HG03565 (cell line): ENCODE measurements around the gene SNX20.
A peak's percentile ranks its signal among the peaks of the same experiment; 100 is the strongest.

Experiments
- ATAC-seq: cut with Tn5 transposase; IDR thresholded peaks from one replicate; pipeline ENCODE4 v1.9.1; 2021; ENCODE audit warnings: mild to moderate bottlenecking, moderate library complexity; ENCODE audit not compliant: unreplicated experiment

The SNX20 gene

DNA sequence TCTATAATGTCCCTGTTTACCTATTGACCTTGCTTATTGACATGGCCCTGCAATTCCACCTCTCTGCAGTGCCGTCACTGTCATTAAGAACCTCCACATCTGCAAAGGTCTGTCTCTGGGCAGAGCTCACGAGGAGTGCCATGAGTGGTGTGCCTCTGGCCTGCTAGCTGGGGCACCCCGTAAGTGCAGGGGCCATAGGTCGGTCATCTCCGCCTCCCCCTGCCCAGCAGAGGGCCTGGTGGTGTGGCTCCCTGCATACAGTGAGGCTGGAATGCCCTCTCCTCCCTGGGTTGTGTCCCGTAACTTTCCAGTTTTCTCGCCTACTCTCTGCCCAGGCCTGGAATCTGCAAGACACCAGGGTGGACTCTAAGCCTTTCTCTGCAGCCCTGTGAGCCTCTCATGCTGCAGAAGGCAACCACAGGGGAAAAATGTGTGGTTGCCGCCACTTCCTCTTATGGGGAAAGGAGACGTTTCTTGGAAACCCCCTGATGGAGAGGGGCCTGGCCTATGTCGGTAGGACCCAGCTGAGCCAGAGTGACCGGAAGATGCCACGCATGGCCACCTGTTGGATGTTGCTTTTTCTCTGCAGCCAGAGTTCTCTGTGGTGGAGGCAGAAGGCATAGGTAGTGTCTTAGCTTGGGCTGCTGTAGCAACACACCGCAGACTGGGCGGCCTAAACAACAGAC is 2.7 kb upstream of the SNX20 start:
- peak; percentile 73 for ATAC-seq

DNA sequence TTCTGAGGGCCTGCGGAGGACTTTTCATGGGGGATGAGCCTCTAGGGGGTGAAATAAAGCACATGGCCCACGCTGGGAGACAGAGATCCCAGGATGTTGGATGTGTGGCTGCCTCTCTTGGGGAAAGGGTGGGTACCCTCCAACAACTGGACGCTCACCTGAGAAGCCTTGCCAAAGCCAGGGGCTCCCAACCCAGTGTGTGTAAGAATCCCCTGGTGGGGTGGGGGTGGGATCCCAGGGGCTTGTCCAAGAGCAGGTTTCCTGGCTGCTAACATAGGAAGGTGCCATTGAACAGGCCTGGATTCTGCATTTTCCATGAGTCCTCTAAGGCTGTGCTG is 587 bp downstream of the SNX20 start:
- ATAC-seq = no peak

DNA sequence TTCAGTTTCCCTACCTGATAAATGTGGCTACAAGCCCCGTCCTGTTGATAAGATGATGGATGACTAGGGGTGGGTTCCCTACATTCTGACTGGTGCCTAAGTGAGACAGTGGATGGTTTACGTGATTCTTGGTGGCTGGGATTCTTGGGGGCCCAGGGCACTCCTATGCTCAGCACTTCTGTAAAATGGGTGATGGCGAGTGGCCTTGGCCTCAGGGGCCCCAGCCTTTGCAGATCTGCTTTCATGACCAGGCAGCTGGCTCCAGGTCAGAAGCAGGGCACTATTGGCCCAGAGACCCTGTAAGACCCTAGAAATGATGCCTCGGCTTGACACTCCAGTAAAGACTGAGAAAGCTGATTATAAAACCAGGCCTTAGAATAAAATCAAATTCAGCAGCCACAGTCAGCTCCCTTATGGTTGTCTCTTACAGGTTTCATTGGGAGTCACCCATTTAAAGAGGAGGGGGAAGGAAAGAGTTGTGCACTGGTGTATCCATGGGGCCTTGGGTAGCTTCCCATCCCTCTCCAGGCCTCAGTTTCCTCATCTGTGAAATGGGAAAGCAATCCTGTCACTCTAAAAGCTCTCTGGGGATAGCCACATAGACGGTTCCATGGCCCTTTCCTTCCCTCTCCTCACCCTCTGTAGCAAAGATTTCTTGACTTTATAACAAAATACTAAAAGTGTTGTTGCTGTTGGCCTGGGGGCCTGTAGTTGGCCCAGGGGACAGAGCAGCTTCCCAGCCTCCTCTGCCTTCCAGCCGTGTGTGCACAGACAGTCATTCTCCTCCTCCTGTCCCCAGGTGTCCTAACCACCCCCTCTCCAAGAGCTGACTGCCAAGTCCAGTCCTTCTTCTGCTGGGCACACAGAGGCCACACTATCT is 1.2 kb downstream of the SNX20 start:
- ATAC-seq = no peak

DNA sequence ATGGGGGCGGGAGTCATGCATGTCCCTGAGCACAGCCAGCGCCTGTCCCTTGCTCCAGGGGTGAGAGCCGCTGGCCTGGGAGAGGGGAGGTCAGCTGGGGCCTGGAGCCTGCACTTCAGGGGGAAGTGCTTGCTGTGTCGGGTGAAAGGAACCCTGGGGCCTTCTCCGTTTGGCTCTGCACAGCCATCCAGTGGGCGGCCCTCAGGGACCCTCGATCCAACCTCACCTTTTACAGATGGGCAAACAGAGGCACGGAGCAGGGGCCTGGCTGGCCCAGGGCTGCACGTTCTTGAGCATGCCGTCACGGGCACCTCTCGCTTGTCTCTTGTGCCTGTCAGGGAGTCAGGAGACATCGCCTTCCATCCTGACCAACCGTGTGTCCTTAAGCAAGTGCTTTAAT is 1.8 kb downstream of the SNX20 start:
- no peak for ATAC-seq

DNA sequence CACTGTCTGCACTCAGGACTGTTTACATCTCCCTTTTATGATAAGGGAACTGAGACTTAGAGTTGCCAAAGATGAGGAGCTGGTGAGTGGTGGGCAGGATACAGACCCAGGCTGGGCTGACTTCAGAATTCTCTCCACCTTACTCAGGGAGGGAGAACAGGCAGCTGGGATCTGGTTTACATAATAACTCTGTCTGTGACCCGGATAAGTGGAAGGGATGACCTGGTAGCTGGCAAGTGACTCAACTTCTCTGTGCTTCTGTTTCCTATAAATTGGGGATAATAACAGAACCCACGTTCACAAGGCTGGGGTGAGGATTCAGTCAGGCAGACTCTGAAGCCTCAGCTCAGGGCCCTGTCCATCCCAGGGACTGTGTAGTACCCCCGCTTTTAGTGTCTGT is 2.6 kb downstream of the SNX20 start:
- ATAC-seq = no peak

DNA sequence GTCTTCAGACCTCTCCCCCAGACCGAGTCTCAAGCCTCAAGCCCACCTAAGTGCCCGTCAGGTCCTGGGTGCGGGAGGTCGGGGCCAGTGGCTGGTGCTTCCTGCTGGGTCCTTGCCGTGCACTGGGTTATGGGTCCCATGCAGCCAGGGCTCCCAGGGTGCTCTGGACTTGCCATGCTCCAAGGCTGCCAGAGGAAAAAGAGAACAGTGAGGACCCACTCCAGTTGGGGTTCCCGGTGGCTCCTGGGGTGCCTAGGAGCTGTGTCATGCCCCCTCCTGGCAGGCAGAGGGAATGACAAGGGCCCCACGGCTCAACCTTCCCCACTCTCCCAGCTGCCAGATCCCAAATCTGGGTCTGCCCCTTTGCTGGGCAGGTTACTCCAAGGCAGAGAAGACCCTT is 3.8 kb downstream of the SNX20 start:
- ATAC-seq = no peak

DNA sequence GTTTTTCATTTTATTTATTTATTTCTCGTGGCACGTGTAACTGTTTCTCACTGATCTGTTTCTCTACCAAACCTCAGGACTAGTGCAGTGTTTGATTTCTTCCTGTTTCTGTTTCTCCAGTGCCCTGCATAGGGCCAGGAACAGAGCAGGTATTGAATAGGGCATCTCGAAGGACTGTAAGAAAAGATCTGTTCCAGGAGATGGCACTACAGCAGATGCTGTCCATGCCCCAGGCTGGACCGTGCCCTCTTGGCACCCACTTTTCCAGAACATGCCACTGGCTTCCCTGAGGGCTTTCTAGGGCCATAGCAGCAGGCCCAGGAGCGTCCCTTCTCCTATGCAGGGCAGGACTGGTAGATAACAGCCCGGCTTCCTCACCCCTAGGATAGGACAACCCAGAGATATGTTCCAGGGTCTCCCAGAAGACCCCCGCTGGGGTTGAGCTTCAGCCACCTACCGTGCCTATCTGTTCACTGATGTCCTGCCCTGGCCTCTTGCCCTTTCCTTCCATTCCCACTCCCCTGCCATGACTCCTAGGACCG is 4.4 kb downstream of the SNX20 start:
- ATAC-seq = no peak

DNA sequence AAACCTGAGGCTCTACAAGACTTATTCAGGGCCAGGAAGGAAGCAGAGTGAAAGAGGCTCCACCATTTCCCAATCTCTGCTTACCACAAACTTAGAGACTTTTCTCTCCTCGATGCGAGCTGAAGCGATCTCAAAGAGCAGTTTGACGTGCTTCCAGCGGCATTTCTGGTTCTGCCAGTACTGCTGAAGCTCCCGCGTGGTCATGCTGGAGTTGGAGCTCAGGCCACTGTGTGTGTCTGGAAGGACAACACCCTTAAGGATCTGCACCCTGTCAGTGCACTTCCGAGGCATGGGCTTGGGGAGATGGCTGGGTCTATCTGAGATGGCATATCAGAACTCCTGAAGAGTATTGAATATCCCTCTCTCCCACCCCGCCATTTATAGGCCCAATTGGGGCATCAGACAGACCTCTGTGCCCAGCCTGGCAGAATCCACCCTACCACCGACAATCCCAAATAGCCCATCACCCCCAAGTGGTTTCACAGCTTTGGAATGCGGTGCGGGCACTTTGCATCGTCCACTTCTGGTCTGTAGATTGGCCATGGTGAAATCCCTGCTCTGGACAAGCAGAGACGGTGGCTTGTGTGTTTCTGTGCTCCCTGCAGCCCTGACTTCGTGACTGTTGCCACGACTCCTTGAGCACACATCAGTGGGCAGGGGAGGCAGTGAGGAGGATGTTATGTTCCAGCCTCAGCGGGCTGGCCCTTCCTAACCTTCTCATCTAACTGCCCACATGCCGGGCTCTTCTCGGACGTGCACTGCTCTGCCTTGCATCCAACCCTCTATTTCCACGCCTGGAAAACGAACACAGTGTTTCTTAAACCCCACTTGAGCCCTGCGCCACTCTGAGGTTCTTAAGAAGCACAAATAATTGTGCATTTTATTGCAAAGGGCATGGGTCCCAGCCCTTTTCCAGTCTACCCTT is 5.2 kb downstream of the SNX20 start:
- no peak for ATAC-seq

DNA sequence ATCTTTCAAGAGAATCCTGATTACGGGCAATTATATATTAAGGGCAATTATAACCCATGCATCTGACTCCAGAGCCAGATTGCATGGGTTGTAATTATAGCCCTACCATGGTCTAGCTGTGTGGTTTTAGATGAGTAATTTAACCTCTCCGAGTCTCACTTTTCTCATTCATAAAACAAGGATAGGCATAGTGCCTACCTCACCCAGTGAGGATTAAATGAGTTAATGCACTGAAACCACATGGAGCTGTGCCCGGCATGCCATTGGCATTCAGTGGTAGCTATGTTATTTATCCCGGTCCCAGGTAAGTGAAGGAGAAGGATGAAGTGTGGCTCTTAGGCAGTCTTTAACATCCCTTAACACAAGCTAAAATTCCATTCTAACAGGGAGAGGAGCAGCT is 6.3 kb downstream of the SNX20 start:
- ATAC-seq = no peak

DNA sequence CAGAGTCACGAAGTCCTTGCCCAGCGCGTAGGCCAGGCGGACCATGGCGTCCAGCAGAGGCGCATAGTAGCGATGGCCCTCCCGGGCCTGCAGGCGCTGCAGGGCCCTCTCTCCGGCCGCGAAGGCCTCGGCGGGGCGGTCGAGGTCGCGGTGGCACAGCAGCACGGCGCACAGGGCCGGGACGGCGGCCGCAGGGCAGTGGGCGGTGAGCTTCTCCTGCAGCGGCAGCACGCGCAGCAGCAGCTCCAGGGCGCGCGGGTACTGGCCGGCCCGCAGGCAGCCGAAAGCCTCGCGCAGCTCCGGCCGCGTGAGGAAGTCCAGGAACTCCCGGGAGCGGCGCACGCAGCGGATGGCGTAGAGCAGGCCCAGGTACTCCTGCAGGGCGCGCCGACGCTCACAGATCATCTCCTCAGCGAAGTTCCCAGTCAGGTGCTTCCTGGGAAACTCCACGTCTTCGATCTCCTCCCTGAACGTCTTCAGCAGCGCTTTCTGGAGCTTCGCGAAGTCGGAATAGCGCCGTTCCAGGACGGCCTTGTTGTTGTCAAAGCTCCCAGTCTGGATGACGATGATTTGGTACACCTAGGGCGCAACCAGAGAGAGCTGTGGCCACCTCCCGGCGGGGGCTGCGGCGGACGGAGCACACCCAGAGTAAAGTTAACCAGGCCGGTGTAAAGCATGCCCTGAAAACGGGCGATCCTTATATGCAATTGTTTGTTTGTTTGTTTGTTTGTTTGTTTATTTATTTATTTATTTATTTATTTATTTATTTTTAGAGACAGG is 7.4 kb downstream of the SNX20 start:
- no peak for ATAC-seq

DNA sequence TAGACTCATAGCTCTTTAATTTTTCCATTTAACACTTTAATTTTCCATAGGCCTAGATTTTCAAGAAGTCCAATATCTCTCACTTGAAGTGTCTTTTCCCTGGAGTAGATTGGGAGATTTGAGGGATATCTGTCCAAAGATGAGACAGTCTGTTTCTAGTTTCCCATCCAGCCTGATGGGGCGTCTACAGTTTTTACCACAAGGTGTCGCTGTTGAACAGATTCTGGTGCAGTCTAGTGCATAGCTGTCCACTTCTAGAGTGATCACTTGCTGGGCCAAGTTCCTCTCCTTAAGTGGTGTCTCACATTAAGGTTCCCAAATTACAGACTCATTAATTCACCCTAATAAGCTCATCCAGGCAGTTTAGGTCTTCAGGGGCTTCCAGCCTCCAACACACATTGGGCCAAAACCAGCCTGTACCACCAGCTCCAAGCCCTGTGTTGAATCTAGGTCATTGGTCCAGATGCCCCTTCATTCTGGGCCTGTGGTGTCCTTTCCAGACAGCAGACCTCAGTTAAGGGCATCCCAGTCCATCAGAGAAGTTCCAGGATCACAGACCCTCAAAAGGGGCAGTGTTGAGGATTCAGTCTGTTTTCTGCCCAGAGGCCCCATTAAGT is 9.4 kb downstream of the SNX20 start:
- ATAC-seq = no peak

DNA sequence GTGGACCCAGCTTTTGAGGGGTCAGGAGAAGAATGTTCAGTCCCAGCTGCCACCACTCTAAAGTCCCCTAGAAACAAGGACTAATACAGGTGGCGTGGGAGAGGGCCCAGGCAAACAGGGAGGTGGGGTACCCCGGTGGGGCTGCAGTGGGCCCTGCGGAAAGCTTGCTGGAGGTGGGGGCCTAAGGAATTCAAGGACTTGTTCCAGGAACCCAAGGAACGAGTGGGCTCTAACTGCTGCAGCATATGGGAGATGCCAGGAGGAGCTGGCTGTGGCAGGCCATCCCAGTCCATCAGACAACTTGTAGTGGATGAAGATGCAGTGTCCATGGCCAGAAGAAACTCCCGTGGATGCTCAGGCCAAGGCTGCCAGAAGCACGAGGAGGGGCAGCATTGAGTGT is 10.6 kb downstream of the SNX20 start:
- no peak for ATAC-seq

DNA sequence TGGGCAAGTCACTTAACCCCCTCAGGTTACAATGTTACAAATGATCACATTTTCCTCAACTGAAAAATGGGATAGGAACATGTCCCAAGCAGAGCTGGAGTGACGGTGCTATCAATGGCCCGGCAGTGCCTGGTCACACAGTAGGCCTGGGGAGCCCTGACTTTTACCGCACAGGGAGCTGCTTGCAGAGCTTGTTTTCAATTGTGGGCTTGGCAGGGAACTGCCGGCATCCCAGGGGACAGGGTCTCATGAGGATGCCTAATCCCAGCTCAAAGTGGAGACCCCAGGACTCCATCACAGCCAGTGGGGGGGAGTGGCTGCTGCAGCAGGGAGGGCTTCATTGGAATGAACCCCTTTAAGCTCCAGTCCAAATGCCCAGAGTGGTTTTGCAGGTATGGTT is 11.4 kb downstream of the SNX20 start:
- no peak for ATAC-seq

DNA sequence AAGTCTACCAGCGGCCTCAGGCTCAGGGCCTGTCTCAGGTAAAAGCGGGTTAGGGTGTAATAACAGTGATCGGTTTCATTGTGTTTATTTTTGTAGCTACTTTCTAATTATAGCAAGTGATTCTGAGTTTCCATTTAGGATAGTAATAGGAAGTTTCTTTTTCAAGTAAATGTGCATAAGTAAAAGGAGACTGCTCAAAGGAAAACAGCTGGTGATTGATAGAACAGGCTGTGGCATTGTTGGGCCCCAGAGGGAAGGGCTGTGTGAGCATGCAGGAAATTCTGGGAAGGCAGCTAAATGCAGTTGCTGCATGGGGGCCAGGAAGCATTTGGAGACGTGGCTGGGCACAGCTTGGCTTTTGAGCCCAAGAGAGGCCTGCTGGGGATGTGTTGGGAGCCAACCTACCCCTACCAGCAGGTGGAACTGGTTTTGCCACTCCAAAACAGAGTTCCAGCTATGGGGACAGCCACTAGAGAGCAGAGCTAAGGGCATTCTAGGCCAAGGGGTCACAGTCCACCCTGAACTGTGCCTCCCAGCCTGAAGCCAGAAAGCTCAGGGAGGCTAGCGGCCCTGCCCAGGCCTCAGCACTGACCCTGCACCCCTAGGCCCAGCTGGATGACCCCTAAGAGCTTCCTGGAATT is 12.6 kb downstream of the SNX20 start:
- ATAC-seq = no peak

DNA sequence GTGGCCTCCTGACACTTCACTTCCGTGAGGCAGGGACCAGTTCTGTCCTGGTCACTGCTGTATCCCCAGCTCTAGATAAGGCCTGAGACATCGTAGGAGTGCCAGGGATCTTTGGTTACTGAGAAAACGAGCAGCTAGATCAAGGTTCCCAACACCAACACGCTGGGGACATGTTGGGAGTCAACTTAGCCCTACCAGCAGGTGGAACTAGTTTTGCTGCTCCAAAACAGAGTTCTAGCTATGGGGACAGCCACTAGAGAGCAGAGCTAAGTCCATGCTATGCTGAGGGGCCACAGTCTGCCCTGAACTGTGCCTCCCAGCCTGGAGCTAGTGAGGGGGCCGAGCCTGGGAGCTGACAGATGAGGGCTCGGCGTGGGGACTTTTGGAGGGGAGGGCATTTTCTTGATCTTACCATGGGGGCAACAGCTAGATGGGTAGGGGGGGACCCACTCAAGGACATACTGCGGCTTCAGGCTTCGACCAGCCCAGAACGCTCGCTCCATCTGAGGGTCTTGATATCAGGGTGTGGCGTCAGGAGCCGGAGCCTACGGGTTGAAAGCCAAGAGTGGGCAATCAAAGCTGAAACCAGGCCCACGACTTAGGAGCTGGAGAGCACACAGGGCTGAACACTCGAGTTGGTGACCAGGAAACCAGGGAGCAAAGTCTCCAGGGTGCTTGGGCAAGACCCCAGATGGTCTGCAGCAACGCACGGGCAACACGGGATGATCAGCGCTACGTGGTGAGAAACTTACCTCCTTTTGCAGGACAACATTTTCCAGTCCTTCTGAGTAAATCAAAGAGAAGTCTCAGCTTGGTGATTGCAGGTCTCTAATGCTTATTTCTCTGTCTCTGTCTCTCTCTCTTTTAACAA is 13.4 kb downstream of the SNX20 start:
- ATAC-seq = no peak

DNA sequence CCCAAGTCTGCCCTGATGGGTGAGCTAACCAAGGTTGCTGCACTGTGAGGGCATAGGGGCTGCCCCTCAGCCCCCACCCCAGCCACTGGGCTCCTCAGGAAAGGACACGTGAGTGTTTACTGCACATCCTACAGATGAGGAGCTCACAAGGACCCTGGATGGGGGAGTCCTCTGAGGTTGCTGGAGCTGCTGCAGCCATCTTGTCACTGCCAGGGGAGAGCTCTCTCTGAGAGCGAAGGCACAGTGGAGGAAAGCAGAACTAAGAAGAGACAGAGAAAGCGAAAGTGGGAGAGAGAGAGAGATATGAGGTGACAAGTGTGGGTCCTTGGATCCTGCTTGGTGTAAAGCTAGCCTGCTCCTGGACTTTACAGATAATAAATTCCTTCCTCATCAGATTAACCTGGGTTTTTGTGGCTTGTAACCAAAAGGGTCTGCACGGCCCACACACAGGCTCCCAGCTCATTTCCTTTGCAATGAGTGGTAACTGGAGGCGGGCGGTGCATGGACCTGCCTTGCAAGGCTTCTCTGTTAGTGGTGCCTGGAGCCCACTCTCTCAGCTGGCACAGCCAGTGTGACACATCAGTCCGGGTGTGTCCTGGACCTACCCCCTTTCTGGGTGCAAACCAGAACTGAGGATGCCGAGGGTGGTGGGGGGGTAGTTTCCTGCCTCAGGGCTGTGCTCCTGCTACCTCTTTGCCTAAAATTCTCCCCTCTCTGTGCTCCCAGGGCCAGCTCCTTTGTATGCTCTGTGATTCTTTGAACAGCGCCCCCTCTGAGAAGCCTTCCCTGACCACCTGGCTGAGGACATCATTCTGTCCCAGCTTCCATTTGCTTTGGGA is 14.2 kb downstream of the SNX20 start:
- ATAC-seq = peak; percentile 88

DNA sequence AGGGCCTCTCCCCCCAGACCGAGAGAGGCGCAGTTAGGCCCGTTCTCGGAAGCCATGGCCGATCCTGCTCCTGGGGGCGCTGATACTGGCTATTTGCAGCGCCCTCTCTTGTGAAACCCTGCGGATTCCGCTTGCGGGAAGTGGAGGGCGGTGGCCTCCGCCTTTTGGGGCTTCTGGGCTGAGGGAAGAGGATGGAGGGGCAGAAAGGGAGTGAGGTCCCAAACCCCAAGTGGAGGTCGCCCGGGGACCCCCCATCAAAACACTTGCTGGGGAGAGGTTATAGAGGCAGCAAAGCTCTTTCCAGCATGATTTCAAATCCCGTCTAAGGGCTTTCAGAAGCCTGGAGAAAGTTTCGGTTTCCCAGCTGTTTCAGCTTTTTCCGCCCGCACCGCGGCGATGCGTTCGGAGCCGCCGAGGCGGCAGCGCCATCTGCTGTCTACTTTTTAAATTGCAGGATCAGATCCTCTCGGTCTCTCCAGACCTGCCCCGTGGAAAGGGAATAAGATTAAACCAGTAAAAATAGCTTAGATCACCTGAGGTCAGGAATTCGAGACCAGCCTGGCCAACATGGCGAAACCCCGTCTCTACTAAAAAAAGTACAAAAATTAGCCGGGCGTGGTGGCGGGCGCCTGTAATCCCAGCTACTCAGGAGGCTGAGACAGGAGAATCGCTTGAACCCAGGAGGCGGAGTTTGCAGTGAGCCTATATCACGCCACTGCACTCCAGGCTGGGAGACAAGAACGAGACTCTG is 15.8 kb downstream of the SNX20 start:
- no peak for ATAC-seq
